ENCODE results near the gene PDE10A.

Gene PDE10A

GRCh38 chr6:165655191-165655590, 7.8 kb downstream of the PDE10A start:
- no peak for DNase-seq (ENCODE audit: low spot score)

DNA sequence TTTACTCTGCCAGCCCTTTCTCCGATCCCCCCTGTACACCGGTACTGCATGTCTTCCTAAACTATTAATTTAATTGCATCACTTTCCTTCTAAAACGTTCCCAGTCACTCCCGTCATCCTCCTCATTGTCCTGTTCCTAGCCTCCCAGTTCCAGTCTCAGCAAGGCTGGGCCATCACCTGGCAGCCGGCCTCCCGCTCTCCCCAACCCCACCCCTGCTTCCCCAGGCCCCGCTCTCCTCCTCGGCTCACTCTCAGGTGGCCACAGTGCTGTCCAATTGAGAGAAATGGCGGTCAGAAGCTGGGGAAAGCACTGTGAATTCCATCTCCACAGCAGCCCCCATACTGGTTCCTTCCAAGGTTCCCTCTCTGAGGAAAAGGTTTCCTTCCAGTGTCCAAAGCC, 8.9 kb downstream of the PDE10A start:
- no peak for DNase-seq (ENCODE audit: low spot score)

- DNase-seq (ENCODE audit: low spot score): no peak
Measured at GRCh38 chr6:165653607-165654006, 9.4 kb downstream of the PDE10A start.

DNA sequence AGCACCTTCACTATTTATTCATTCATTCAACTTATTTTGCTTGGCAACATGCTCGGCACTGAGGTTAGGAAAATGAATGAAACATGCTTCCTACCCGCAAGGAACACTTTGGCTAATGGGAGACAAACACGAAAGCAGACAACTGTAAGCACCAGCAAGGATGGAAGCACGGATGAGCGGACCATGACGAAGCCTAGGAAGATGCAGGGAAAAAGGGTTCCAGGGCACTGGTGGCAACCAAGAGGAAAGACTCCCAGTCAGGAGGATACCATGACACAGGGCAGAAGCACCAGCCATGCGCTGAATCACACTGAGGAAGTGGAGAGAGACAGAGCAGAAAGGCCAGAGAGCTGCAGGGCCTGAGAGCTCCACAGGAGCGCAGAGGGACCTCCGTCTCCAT, 9.8 kb downstream of the PDE10A start:
- no peak for DNase-seq (ENCODE audit: low spot score)

- DNase-seq (ENCODE audit: low spot score): no peak
Measured at GRCh38 chr6:165652766-165653165, 10.3 kb downstream of the PDE10A start.

DNA sequence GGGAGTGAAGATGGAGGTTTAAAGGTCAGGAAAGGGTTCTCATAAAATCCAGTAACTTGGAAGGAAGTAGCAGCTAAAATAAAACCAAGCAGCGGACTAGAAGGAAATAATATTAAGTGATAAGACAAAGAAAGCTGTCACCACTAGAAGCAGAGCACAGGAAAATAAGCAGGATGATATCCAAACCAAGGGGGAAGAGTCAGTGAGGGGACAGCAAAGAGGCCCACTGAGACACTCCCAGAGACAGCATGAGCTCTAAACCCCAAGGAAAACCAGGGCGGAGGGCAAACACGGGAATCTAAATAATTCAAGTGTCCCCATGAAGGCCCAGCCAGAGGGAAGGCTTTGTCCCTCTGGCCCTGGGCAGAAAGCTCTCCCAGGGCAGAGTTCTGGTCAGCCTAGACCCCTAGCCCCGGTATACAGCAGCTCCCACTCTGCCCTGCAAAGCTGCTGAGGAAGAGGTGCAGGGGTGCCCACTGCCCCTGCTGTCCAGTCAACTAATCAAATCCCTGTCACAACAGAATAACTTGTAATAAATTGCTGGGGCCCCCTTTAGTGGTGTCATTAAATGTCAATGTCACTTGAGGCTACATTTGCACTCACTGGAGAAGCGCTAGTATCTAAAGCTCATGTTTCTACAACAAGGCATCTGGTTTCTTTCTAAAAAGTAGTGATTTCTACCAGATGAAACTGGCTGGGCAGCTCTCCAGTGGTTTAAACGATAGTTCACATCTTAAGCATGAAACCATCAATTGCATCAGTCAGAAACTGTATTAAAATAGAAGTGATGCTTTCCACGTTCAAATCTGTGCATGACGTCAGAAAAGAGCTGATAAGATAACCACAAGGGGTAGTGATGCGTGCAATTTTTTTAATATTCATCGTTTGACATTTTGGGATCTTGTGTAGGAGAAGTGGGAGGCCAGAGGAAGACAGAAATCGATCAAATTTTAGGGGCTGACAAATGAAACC, 13.6 kb downstream of the PDE10A start:
- DNase-seq (ENCODE audit: low spot score): no peak

GRCh38 chr6:165647041-165647440, 16.0 kb downstream of the PDE10A start:
- no peak for DNase-seq (ENCODE audit: low spot score)

GRCh38 chr6:165645919-165646318, 17.1 kb downstream of the PDE10A start:
- no peak for DNase-seq (ENCODE audit: low spot score)

DNA sequence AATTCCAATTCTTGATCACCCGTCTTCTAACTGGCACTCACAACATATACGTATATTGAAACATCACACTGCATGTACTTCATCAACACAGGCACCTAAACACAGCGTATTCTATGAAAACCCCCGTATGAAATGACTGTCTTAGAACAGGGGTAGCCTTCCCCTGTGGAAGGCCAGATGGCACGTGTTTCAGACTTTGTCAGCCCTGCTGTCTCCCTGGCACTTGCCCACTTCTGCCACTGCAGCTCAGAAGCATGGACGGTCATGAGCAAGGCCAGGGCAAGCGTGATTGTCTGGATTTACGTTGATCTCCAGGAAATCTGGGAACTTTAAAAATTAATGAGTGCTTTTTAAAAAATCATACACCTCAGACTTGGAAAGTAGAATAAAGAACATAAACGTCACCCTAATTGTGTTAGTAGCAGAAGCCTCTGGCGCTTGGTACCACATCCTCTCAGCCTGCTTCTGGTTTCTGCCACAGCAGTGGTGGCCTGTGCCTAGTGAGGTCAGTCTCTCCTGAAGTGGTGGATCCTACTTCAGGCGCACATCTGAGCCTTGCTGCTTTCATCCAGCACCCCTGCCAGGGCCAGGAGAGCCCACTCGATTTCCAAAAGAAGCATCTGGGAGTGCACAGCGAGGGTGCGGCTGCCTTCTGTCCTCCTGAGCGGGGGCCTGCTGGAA, 18.3 kb downstream of the PDE10A start:
- no peak for DNase-seq (ENCODE audit: low spot score)

DNA sequence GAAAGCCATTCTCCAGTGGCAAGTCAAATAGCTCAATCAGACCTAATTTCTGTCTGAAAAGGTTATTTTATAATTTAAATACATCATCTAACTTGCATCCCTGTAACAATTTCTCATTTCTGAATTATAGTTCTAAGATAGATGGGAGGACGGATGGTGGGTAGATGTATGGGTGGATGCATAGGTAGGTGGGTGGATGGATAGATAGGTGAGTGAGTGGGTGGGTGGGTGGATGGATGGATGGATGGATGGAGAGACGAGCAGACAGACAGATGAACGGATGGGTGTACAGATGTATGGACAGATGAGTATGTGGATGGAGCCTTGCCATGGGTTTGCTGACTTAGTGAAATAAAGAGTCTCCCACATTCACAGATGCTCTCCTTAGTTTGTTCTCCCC, 20.0 kb downstream of the PDE10A start:
- no peak for DNase-seq (ENCODE audit: low spot score)

DNA sequence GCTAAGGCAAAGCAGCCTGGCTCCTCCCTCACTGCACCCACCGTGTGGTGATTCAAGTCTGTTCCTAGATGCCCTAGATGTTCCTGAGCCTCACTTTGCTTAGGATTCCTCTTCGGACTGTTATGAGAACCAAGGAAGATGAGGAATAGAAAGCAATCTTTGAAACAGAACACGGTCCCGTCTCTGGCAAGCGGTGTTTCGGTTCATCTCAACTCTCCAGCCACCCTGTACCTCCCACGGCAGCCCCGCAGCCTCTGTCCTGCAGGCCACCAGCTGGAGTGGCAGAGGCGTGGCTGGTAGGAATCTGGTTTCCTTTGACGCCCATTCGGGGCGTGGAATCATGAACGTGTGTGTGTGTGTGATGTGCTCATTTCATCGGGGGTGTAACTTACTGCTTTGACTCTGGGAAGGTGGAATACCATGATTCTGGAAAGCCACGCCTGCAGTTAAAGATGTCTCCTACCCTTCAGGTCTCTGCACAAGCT, 21.3 kb downstream of the PDE10A start:
- no peak for DNase-seq (ENCODE audit: low spot score)

DNA sequence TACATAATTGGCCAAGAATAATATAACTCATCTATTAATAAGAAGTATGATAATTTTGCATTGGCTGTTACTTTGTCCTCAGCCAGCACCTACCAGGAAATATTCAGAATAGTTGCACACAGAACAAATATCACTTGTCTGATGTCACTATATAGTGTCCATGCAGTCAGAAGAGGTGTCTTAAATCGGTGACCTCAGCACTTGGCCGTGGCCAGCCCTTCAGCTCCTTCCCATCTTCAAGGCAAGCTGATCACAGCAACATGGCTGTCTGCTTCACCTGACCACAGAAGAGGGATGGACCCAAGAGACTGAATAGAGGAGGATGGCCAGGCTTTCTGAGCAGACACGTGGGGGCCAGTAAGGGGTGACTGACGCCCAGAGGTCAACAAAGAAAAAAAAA, 22.2 kb downstream of the PDE10A start:
- no peak for DNase-seq (ENCODE audit: low spot score)

- DNase-seq (ENCODE audit: low spot score): no peak
Measured at GRCh38 chr6:165638530-165638929, 24.5 kb downstream of the PDE10A start.

GRCh38 chr6:165637586-165637985, 25.5 kb downstream of the PDE10A start:
- DNase-seq (ENCODE audit: low spot score): no peak

GRCh38 chr6:165636402-165637048, 26.5 kb downstream of the PDE10A start:
- DNase-seq (ENCODE audit: low spot score): no peak

DNA sequence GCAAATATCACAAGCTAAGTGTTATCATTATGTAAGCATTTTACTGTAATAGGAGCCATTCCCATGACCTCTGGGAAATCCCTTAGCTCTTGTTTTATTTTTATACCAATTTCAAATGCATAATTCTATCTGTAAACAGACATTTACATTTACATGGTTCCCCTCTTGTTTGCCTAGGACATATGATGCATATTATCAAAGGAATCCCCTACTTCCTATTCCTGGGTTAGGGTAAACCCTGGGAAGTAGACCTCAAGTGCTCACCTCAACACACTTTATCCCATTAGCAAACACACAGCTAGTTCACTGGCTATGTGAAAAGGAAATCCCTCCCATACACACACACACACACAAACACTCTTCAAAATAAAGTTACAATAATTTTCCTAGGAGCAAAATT, 27.1 kb downstream of the PDE10A start:
- DNase-seq (ENCODE audit: low spot score): no peak

- DNase-seq (ENCODE audit: low spot score): no peak
Measured at GRCh38 chr6:165634101-165634880, 28.8 kb downstream of the PDE10A start.

- no peak for DNase-seq (ENCODE audit: low spot score)
Measured at GRCh38 chr6:165632194-165632593, 30.8 kb downstream of the PDE10A start.

DNA sequence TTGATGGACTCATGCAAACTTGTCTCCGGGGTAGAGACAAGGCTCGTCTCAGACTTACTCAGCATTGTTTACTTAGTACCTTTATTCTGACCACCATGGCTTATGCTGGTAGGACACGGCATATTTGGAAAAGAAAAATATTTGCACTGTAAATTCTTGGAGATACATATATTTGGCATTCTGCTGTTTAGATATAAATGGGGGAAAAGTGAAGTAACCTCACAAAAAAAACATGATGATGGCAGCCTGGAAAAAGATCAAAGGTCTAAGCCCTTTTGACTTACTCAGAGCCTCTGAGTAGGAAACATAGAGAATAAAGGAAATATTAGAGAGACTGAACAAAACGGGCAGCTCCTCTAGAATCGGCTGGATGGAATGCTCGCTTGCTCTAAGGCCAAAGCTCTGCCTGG, 32.5 kb downstream of the PDE10A start:
- DNase-seq (ENCODE audit: low spot score): no peak

DNA sequence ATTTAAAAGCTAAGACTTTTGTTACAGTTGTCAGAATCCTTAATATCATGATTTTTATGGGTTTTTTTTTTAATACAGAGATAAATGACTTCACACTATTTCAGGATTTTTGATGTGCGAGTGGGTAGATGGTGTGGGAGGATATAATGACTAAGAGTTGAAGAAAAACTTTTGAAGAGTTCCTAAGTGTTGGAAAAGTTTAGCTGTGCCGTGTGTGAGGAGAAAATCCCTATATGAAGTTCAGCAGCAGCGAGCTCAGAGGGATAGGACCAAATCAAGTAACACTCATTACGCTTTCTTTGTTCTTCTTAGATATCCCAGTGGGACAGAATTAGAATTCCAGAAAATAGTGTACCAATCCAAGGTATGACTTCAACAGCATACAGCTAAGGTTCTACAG, 34.1 kb downstream of the PDE10A start:
- DNase-seq (ENCODE audit: low spot score): no peak

GRCh38 chr6:165627366-165627765, 35.7 kb downstream of the PDE10A start:
- no peak for DNase-seq (ENCODE audit: low spot score)

GRCh38 chr6:165626711-165627110, 36.3 kb downstream of the PDE10A start:
- DNase-seq (ENCODE audit: low spot score): no peak
